NCI-H1694 treated with DMSO at 0.1 percent for 48 hours (cell line): Measurements from ENCODE around the gene HMCN1.
"Not testable (repeated sequence)": the region's sequence is repeated elsewhere in the genome, so short reads cannot be mapped to it uniquely, and the experiment has no call there.

Experiments
- DNase-seq: peaks from one replicate; lab custom pipeline; 2025; lab: John Stamatoyannopoulos, UW

The HMCN1 gene

DNA sequence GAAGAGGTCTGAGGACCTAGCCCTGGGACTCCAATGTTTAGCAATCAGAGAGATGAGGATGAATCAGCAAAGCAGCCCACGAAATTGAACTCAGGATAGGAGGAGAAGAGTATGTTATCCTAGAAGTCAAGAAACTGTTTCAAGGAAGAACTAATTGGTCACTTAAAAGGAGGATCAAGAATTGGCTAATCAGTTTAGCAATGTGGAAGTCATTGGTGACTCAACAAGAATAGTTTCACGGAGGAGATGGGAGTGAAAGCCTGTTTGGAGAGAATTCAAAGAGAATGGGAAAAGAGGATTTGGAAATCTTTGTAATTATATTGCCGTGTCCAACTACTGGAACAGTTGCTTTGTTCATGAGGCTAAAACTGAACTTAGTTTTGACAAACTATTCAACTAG, 7.4 kb downstream of the HMCN1 start:
- no peak for DNase-seq

DNA sequence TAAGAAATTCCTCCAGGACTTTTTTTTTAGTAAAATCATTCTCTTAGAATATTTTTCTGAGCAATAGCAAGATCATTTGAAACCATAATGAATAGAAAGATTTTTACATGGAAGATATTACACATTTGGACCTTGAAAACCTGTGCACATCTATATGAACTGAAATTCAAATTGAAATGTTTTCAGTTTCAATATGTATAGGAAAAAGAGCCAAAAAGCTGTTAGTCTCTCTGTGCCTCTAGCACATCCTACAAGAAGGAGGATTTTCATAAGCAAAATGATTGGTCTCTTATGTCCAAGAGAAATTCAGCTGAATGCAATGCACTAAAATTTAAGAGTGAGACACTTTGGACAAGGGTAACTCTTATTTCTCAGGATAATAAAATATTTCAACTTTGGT, 8.2 kb downstream of the HMCN1 start:
- no peak for DNase-seq

DNA sequence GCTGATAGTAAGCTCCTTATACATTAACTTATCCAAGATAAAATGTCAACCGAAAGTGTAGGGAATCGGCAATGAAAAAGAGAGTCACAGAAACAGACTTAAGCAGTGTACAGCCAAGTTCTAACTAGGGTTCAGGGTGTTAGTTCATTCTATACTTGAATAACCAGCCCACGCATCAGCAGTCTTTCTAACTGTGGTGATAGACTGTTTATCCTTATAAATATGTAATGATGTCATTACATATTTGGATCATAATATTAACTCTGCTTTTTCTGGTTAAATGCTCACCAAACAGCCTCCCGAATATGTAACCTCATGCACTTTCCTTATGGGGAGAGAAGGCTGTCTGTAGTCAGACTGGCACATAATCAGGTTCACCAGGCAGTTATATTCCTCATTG, 11.0 kb downstream of the HMCN1 start:
- DNase-seq: no peak

DNA sequence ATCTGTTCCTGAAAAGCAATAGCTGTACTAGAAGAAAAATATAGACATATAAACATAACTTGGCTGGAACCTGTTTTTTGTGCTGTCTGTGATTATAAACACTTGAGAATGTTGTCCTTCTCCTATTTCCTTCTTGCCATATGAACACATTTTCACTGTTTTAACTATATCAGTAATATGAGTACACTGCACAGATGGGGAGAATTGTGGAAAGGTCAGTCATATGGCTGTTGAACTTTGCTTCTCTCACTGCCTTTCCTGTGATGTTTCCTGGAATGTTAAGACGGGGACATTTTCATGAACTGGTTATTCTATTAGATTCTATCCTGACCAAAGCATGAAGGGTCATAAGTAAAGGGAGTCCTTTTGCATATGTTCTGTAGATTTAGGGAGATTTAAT, 24.9 kb downstream of the HMCN1 start:
- no peak for DNase-seq

DNA sequence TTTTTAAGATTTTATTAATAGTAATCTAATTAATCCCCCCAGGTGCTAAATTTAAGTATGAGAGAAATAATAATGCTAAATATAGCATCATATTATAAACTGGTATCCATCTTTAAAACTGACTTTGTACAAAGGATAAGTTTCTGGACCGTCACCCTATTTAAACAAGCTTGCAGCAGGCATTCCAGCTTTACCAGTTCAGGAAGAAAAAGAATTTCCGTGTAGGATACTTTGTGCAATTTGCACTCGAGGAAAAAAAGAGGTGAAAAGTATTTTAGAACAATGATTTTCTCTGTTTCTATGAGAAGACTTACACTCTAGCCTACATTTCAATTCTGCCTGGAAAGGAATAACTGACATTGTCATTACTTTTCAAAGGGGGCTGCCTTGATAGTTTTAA, 27.6 kb downstream of the HMCN1 start:
- DNase-seq: no peak

DNA sequence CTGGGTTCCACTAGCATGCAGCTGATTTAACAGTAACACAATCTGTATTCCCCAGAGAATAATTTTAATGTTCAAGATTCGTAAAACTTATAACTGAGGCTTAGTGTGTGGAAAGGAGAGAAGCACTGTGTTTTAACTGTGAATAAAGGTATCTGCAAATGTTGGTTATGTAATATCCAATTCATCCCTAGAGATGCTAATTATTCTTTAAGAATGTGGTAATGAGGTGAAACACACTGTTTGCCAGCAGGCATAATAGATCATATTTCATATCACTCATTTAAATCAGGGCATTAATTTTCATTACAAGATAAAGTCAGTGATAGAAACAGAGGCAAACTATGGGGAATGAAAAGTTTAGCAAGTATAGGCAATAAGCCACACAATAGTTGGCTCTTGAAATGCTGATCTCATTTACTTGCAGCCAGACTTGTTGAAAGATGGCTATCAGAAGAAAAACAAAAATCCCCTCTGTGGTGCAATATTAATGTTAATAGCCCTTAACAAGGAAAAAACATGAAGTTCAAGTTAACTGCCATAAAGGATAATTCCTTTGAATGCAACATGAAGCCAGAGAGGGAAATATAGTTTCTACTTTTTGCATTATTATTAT, 33.4 kb downstream of the HMCN1 start:
- no peak for DNase-seq

DNA sequence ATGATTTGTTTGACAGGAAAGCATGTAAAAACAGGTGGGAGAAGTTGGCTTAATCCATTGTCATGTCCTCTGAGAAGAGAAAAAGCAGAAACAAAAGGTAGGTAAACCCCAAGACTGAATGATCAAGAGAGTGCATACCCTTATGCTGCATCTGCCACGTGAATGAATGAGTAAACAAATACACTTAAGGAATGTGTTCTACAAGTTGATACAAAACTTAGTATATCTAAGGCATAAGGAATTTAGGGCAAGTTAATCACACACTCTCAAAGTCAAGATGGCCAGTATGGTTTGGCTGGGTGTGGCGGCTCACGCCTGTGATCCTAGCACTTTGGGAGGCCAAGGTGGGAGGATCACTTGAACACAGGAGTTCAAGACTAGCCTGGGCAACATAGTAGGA, 34.2 kb downstream of the HMCN1 start:
- DNase-seq: no peak

DNA sequence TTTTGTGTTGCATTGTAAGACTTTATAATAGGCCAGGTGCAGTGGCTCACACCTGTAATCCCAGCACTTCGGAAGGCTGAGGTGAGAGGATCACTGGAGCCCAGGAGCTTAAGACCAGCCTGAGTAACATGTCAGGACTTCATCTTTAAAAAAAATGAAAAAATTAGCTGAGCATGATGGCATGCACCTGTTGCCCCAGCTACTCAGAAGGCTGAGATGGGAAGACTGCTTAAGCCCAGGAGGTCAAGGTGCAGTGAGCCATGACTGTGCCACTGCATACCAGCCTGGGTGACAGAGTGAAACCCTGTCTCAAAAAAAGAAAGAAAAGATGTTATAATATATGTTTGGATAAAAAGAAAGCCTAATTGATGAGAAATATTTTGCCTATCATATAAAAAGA, 34.9 kb downstream of the HMCN1 start:
- no peak for DNase-seq

DNA sequence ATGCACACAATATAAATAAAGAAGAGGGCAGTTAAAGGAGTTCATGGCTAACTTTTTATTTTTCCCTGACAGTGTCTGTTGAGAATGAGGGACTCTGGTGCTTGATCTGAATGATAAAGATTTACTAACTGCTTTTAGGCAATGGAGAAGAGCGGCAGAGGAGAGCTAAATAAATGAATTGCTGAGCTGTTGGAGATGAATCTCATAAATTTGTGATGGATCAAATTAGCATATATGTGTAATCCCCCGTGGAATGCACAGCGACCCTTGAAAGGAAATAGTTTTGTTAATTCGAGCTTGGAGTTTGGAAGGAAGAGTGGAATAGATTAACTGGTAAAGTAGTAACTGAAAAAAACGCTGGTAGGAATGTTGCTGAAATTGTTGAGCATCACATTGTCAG, 40.2 kb downstream of the HMCN1 start:
- no peak for DNase-seq

DNA sequence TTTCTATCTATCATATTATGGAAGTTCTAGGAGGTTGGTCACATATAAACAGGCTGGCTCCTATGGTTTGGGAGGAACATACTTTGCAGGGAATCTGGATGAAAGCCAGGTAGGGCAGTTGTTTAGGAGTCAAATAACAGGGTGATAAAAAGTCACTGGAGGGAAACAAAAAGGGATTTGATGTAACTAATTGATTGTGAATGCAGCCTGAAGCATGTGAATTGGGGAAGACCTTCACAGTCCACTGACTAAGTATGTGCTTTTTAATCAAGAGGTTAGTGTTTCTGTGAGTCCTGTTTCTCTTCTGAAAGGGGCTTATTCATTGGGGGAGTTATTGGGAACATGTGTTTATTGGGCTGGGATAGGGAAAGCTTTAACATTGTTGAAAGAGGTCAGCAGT, 41.3 kb downstream of the HMCN1 start:
- peak; percentile 86 for DNase-seq

DNA sequence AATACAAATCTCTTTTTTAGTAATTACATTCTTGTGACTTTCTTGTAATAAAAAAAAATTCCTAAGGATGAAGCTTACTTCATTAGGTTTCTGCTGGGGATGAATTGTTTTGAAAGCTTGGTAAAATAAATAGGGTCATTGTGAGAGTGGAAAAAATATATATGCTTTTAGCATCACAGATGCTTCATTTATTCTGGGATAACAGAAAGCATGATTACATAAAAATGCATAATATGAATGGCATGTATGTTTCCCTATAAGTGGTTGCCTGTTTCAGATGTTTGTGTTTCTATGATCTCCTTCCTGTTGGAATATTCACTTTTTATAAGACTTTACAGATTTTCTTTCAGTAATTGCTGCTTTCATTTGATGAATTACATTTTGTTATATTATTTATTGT, 42.3 kb downstream of the HMCN1 start:
- DNase-seq: peak; percentile 50

DNA sequence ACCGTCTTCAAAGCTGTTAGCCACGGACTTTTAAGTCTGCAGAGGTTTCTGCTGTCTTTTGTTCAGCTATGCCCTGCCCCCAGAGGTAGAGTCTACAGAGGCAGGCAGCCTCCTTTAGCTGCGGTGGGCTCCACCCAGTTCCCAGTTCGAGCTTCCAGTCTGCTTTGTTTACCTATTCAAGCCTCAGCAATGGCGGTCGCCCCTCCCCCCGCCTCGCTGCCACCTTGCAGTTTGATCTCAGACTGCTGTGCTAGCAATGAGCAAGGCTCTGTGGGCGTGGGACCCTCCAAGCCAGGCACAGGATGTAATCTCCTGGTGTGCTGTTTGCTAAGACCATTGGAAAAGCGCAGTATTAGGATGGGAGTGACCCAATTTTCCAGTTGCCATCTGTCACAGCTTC, 49.7 kb downstream of the HMCN1 start:
- not testable (repeated sequence) for DNase-seq

DNA sequence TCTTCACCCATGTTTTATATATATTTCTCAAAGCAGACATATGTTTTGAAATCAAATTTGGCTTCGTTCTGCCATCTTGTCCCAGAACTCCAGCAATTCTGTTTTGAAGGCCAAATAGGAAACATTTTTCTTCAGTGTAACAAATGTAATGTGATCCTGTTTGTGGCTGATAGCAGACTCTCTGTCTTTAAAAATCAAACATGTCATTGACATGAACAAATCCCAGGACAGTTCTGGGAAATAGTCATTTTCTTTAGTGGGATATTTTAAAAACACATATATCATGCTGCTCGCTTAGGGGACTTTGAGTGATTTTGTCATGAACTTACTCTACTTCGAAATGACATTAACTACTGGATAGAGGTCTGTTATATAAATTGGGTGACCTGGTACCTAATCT, 51.4 kb downstream of the HMCN1 start:
- no peak for DNase-seq

DNA sequence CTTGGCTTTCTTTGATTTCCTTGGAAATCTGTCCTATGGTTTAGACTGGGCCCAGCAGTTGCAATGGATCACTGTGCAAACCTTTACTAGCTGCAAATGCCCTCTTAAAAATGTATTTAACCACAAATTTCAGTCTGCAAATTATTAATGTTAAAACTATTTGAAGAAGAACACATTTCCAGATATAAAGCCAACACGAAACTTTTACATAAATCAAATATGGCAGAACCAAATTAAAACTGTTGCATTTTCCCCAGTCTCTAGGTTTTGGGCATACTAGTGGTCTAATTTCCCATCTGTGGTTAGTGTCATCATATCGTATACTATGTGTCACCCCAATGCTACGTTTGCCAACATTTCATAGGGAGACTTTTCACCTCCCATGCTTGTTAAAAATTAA, 52.3 kb downstream of the HMCN1 start:
- DNase-seq: no peak

DNA sequence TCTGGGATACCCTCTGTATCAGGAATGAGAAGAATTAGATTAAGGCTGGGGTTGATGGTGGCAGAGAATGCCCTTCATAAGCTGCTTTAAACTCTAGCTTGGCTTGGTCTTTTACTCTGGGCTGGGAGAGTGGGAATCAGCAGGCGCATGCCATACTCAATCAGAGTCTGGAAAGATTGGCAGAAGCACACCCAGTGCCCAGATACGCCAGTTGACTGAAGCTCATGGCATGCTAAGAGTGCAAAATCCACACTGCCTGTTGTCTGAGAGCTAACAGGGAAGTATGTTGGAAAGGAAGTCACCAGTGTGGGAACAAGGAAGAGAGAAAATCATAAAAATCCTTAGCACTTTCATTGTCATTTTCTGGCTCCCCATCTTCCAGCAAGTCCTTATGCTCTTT, 53.0 kb downstream of the HMCN1 start:
- no peak for DNase-seq

DNA sequence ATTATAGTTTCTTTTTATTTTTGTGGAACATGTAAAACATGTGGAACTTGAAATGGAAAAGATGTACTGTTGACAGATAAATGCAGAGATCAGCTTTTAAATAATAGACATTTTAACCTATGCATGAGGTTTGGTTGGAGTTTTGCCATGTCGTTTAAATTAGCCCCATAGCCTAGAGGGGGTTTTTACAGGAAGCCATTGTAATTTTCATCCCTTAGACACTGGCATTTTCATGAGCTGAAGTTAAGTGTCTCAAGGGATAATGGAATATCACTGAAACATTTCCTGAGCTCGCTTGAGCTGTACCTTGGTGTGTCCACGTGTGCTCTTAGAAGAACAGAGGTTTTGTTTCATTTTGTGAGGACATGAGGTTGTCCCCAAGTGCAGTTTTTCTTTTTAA, 54.2 kb downstream of the HMCN1 start:
- DNase-seq: no peak

DNA sequence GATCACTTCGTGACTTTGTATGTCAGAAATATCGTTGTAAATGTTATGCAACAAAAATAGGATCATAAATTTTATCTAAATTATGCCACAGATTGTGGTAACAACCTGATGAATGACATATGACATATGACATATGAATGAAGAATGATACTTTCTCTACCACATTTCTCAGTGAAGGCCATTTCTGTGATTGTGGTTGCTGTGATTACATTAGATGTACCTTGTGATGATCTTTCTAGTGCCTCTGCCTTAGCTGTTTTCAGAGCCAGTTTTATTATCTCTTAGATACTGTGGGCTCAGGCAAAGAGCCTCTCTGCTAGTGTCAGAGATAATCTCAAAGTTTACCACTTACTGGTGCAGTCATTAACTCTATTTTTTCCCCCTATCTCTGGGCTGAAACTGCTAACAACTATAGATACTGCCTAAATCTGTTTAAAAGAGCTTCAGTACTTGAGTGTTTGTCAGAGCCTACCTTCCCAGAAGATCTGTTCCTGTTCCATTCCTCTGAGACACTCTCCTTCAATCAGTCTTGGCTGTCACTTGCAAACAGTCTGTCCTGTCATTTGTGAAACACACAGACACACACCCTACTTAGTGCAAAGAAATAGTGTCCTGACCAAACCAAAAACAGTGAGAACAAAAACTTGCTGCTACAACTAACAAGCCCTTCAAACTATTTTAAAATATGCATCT, 55.5 kb downstream of the HMCN1 start:
- no peak for DNase-seq

DNA sequence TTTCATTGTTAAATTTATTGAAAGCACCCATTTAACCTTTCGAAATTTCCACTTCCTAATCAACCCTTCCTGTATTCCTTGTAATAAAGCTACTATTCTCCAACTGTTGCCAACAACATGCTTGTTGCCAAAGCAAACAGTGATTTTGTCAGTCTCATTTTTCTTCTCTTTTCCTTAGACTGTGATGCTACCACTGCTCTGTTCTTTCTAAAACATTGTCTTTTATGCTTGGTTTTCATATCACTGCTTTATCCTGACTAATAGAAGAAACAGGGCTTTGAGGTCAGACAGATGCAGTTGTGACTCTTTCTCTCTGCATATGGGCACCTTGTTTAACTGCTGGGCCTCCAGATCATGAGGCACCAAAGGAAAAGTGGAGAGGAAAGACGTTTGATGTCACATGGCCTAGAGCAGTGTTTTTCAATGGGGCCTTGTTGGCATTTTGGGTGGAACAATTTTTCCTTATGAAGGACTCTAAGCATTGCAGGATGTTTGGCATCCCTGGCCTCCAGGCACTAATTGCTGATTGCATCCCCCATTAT, 56.1 kb downstream of the HMCN1 start:
- no peak for DNase-seq

DNA sequence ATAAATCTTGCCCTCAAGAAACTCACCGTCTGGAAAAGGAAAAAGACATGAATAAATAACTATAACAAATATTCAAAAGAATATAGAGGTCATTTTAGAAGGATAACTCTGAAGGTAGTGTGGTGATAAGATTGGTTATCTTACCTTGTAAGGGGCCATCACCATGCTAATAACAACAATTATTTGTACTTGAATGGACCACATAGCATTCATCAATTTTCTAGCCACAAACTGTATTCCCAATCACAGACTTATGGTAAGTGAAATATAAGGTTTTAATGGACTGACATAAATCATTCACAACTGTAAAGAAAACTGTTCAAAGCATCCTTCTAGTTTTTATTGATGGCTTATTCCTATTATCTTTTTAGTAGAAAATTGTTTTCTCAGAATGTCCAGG, 57.8 kb downstream of the HMCN1 start:
- DNase-seq: no peak

DNA sequence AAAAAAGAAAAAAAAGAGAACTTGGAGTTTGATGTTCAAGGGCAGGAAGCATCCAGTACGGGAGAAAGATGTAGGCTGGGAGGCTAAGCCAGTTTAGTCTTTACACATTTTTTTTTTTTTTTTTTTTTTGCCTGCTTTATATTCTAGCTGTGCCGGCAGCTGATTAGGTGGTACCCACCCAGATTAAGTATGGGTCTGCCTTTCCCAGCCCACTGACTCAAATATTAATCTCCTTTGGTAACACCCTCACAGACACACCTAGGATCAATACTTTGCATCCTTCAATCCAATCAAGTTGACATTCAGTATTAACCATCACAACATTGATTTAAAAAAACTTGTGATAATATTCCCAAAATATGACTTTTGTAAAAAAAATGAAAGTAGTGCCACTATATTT, 60.3 kb downstream of the HMCN1 start:
- DNase-seq: not testable (repeated sequence)

DNA sequence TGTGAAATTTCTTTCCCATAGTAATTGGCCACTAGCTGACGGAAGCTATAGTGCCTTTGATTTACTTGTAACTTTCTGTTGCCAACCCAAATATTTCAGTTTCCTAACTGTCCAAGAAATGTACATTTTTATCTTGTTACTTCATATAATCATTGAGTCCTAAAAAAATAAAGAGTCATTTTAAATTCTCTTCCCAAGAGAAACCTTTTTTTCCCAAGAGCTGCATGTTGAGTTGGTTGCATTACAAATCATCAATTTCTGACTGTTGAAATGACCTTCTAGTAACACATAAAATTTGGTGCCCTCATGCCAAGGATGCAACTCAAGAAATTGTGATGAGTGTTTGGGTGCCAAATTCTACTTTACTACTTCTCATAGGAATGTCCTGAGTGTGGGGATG, 61.0 kb downstream of the HMCN1 start:
- no peak for DNase-seq

DNA sequence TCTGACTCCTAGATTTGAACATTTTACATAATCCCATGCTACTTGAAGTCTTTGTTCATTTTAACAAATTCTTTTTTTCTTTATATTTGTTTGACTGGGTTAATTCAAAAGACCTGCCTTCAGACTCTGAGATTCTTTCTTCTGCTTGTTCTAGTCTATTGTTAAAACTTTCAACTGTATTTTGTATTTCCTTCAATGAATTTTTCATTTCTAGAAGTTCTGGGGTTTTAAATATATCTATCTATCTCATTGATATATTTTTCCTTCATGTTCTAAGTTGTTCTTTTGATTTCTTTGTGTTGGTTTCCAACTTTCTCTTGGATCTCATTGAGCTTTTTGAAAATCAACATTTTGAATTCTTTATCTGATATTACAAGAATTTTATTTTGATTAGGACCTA, 64.3 kb downstream of the HMCN1 start:
- DNase-seq: no peak

DNA sequence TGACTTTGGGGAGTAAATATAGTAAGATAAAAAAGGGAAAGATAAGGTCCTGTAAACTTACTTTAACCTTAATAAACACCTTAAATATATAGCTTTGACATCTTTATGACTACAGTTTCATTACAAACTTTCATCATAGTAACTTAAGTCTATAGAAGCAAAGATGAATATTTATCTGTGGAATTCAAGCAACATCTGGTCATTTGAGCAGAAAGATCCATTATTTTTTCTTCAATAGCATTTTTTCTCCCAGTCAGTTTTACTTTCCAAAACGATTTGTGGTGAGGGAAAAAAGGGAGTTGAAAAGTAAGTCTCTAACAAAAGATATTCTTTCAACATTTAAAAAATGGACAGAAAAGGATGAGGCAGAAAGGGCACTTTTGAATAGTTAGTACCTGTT, 69.0 kb downstream of the HMCN1 start:
- DNase-seq: no peak

DNA sequence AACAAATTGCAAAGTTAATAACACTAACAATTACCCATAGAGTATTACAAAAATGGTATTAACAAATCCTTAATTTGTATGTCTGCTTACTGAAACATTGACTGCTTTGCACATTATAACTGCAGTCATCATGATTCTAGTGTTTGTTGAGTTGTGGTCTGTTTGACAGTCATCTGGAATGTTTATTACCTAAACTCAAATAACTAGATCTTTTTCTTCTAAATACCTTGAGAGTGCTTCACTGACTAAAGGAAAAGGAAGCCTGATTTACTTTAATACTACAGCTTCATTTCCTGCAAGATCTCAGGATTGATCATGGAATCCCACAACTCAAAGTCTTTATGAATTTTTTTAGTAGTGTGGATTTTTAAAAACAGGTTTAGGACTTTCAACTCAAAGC, 70.0 kb downstream of the HMCN1 start:
- DNase-seq: no peak
